HG02759 (cell line): ENCODE data around the gene EXOC3L4.
"Not testable (repeated sequence)": the region's sequence is repeated elsewhere in the genome, so short reads cannot be mapped to it uniquely, and the experiment has no call there.

Source experiments
- ATAC-seq: cut with Tn5 transposase; IDR thresholded peaks from one replicate; pipeline ENCODE4 v1.9.1; 2021; ENCODE audit warnings: mild to moderate bottlenecking, moderate library complexity; ENCODE audit not compliant: unreplicated experiment

Gene EXOC3L4

GRCh38 chr14:103142721-103143302 lies 48.3 kb downstream of the EXOC3L4 start:
- no peak for ATAC-seq

- ATAC-seq, result no peak
Observed at GRCh38 chr14:103143506-103143905, 49.0 kb downstream of the EXOC3L4 start.

GRCh38 chr14:103144085-103144484 lies 49.6 kb downstream of the EXOC3L4 start:
- no peak for ATAC-seq

GRCh38 chr14:103146141-103146709 lies 51.7 kb downstream of the EXOC3L4 start:
- ATAC-seq, result no peak

GRCh38 chr14:103149351-103150237 lies 55.1 kb downstream of the EXOC3L4 start:
- no peak for ATAC-seq

- no peak for ATAC-seq
Observed at GRCh38 chr14:103151270-103151945, 56.9 kb downstream of the EXOC3L4 start.

- ATAC-seq, result no peak
Observed at GRCh38 chr14:103155010-103155409, 60.5 kb downstream of the EXOC3L4 start.

- not testable (repeated sequence) for ATAC-seq
Observed at GRCh38 chr14:103155416-103155815, 60.9 kb downstream of the EXOC3L4 start.

GRCh38 chr14:103155826-103156394 lies 61.4 kb downstream of the EXOC3L4 start:
- ATAC-seq, result no peak

GRCh38 chr14:103156651-103157378 lies 62.3 kb downstream of the EXOC3L4 start:
- no peak for ATAC-seq

- no peak for ATAC-seq
Observed at GRCh38 chr14:103157969-103158368, 63.4 kb downstream of the EXOC3L4 start.

- ATAC-seq, result no peak
Observed at GRCh38 chr14:103158688-103159087, 64.2 kb downstream of the EXOC3L4 start.
